GF-D8 (cell line): Measurements from ENCODE around the gene ACTN1.
"Not testable (repeated sequence)": the region's sequence is repeated elsewhere in the genome, so short reads cannot be mapped to it uniquely, and the experiment has no call there.

Experiments used
- DNase-seq: peaks from one replicate; lab custom pipeline; 2025; lab: John Stamatoyannopoulos, UW

The ACTN1 gene

GRCh38 chr14:68979021-68979721, at the start of gene ACTN1:
Gene ACTN1 (minus strand): TSS chr14:68979302. CDS start chr14:68979056, 246 bp downstream.
- DNase-seq = peak; percentile 64

GRCh38 chr14:69027242-69027913, 48.3 kb upstream of the ACTN1 start:
- no peak for DNase-seq

GRCh38 chr14:69023035-69023434, 43.9 kb upstream of the ACTN1 start:
- DNase-seq = no peak

GRCh38 chr14:69022093-69022492, 43.0 kb upstream of the ACTN1 start:
- not testable (repeated sequence) for DNase-seq

- DNase-seq = no peak
Measured at GRCh38 chr14:69017706-69018105, 38.6 kb upstream of the ACTN1 start.

GRCh38 chr14:69014829-69015259, 35.7 kb upstream of the ACTN1 start:
- no peak for DNase-seq

GRCh38 chr14:69013943-69014782, 35.1 kb upstream of the ACTN1 start:
- DNase-seq = peak; percentile 88

GRCh38 chr14:69012256-69012953, 33.3 kb upstream of the ACTN1 start:
- DNase-seq = no peak

- DNase-seq = no peak
Measured at GRCh38 chr14:69010648-69011047, 31.5 kb upstream of the ACTN1 start.

- no peak for DNase-seq
Measured at GRCh38 chr14:69008421-69008884, 29.4 kb upstream of the ACTN1 start.

- no peak for DNase-seq
Measured at GRCh38 chr14:69006346-69006745, 27.2 kb upstream of the ACTN1 start.

- no peak for DNase-seq
Measured at GRCh38 chr14:69005432-69006148, 26.5 kb upstream of the ACTN1 start.

GRCh38 chr14:69004731-69005431, 25.8 kb upstream of the ACTN1 start:
- DNase-seq = no peak

GRCh38 chr14:69003626-69004025, 24.5 kb upstream of the ACTN1 start:
- DNase-seq = no peak

GRCh38 chr14:69002069-69002468, 23.0 kb upstream of the ACTN1 start:
- DNase-seq = no peak

GRCh38 chr14:69001375-69001774, 22.3 kb upstream of the ACTN1 start:
- no peak for DNase-seq

GRCh38 chr14:68998062-68998461, 19.0 kb upstream of the ACTN1 start:
- DNase-seq = no peak

GRCh38 chr14:68995731-68996130, 16.6 kb upstream of the ACTN1 start:
- DNase-seq = no peak

GRCh38 chr14:68994056-68994455, 15.0 kb upstream of the ACTN1 start:
- no peak for DNase-seq

GRCh38 chr14:68987653-68988036, 8.5 kb upstream of the ACTN1 start:
- no peak for DNase-seq
